Skin epidermis (tissue), 12 donors: Measurements from ENCODE around the gene TSPAN14.
A peak's percentile ranks its signal among the peaks of the same experiment; 100 is the strongest.

Experiments used
- H3K27ac ChIP-seq, 21 experiments: fragments of 200-600 bp; sonication (generic) in 11 of 21; one replicate each; pipeline ENCODE4 v1.5.0; 2020; ENCODE audit warnings: mild to moderate bottlenecking in 3 of 21, inconsistent platforms in 2 of 21, moderate library complexity in 2 of 21
- H3K4me3 ChIP-seq, 7 experiments: fragments of 200-600 bp; sonication (generic) in 2 of 7; one replicate each; pipeline ENCODE4 v1.5.0; 2020; ENCODE audit warnings: inconsistent platforms in 2 of 7, mild to moderate bottlenecking in 2 of 7, moderate library complexity in 1 of 7

The TSPAN14 gene

DNA sequence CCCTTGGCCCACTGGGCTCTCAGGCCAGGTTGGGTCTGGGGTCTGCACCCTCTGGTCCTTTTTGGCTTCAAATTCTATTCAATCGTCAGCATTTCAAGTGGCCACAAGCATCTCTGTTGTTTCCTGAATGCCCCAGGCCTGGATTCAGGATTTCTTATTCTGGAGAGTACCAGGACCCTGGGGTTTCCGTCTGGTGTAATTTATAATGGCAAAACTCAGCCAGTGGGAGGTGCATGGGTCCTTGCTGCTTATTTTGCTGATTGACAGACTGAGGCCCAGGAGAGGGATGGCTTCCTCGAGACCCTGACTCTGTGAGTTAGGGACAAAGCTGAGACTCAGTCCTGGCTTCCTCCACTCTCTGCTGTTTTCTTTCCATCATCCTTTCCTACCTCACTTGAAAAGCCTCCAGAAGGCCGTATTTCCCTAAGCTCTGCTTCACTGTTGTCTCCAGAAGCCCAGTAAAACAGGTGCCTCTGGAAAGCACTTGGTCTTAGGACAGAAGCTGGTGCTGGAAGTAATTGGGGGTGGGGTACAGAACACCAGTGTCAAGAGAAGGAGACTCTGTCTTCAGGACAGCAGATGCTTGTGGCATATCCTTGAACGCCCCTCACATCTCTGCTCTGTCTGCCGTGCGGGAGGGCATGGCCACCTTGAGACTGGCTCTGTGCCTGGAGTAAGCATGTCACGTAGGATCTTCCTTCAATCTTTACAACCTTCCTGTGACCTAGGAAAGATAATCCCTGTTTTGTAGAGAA is 44.1 kb downstream of the TSPAN14 start:
- H3K4me3 ChIP-seq, result no peak overlapping the region
- peak overlapping the region in 20 of 21 experiments; percentile 41 to 92 (median 80) for H3K27ac ChIP-seq

GRCh38 chr10:80498833-80499741 is 45.0 kb downstream of the TSPAN14 start:
- peak overlapping the region; percentile 18 to 92 (median 80) for H3K27ac ChIP-seq
- H3K4me3 ChIP-seq, result no peak overlapping the region

- Histone ChIP-seq H3K27ac (peak overlapping the region in 20 of 21 experiments; percentile 33 to 92 (median 78)), H3K4me3 (no peak overlapping the region)
These were observed 46.7 kb downstream of the TSPAN14 start for GRCh38 chr10:80500572-80501380.

GRCh38 chr10:80501381-80501912 is 47.3 kb downstream of the TSPAN14 start:
- no peak overlapping the region for H3K4me3 ChIP-seq
- peak overlapping the region in 11 of 21 experiments; percentile 67 to 92 (median 82) for H3K27ac ChIP-seq

GRCh38 chr10:80501913-80502521 is 47.9 kb downstream of the TSPAN14 start:
- H3K4me3 ChIP-seq, result no peak overlapping the region

DNA sequence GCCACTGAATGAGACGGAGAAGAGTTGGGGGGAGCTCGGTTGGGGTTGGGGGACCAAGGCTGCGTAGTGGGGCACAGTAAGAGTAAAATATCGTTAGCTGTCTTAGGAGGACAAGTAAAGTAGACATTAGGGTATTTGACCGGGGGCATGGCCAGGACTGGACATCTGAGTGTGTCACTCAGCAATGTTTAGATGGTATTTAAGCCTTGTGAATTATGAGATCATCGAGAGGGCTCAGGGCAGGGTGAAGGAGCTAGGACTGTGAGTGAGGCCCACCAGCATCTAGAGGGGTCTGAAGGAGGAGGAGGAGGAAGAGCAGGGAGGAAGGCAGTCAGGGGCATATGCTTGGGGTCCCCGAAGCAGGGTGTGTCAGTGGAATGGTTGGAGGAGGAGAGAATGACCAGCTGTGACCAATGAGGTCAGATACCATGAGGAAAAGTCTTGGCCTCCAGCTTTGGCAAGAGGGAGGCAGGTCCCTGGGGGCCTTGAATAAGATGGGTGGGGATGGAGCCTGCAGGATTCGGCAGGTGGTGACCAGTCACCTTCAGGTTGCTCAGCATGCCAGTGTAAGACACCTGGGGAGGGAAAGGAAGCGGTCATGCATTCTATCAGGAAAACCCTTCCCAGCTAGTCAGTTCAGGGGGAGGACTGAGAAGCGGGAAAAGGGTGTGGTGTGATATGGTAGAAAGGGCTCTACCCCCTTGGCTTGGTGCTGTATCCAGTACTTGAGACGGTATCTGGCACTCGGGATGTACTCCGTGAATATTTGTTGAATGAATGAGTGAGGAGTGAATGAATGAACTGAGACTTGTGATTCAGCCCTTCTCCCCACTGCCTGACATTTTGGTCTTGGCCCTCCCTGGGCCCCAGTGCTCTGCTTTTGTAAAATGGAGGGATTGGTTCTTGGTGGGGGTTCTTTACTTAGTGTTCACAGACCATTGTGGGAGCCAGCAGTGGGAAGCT is 48.8 kb downstream of the TSPAN14 start:
- H3K27ac ChIP-seq, result peak overlapping the region in 16 of 21 experiments; percentile 2 to 92 (median 74)

More at GRCh38 chr10:80501913-80502521, 47.9 kb downstream of the TSPAN14 start:
- H3K27ac ChIP-seq, result peak overlapping the region in 13 of 21 experiments; percentile 29 to 92 (median 80)

GRCh38 chr10:80503584-80504157 is 49.6 kb downstream of the TSPAN14 start:
- Histone ChIP-seq H3K27ac (peak overlapping the region in 17 of 21 experiments; percentile 14 to 86 (median 71)), H3K4me3 (no peak overlapping the region)

More for the DNA sequence above, 48.8 kb downstream of the TSPAN14 start:
- no peak overlapping the region for H3K4me3 ChIP-seq

DNA sequence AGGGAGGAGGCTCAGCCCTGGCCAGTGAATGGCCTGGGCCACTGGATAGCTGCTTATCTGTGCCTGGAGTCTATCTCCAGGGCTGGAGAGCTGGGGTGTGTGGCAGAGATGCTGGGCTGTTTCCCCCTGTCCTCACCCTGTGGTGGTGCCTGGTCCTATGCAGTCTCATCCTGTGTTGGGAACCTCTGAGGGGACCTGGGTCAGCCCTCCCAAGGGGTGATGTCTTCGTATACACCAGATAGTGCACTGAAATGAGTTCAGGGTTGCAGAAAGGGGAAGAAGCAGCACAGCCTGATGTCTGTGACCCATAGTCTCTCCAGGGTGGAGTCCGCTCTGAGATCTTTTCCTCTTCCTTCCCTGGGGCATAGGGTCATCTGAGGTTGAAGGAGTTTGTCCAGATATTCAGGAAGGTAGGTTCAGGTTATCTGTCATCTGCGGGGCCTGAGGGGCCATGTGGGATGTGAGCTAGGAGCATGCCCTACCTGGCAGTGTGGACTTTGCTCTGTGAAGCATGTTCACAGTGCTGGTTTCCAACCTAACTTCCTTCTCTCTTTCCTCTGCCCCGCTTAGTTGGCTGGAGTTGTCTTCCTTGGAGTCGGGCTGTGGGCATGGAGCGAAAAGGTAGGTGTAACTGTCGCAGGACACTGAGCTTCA is 50.2 kb downstream of the TSPAN14 start:
- Histone ChIP-seq H3K27ac (peak overlapping the region in 18 of 21 experiments; percentile 23 to 86 (median 74)), H3K4me3 (no peak overlapping the region)

DNA sequence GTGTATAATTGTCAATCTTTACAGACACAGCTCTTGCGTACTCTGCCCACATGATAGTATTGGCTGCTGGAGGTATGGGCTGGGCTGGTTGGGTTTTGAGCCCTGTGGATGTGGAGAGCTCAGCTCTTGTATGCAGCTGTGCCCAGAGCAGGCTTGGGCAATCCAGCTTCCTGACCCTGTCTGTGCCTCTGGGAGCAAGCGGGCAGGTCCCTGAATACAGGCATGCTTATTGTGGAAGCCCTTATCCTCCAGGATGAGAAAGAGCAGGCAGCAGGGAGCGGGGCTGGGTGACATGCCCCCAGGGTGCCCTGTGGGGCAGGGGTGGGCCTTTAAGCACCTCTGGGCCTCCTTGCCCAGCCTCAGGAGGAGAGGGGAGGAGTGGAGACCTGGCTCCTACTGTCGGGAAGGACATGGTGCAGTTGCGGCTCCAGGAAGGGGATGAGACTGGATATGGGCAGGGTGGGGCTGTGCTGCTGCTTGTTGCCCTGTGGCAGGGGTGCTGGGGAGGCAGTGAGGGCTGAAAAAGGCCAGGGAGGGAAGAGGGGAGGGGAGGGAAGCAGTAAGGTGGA is 50.9 kb downstream of the TSPAN14 start:
- Histone ChIP-seq H3K4me3 (no peak overlapping the region), H3K27ac (peak overlapping the region in 20 of 21 experiments; percentile 1 to 86 (median 74))

DNA sequence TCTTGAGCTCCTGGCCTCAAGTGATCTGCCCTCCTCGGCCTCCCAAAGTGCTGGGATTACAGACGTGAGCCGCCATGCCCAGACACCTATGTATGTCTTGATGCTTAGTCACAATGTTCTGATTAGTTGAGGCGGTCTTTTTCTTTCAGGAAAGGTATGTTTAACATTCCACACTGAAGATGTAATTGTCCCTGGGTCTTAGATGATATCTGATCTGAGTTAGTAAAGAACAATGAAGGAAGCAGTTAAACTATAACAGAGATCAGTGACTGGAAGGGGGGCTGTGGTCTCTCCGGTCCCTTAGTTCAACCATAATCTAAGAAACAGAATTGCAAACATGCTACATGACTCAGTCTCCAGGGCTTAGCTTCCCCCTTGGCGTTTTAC is 52.1 kb downstream of the TSPAN14 start:
- H3K27ac ChIP-seq, result peak overlapping the region in 20 of 21 experiments; percentile 1 to 86 (median 74)

GRCh38 chr10:80506836-80507487 is 52.9 kb downstream of the TSPAN14 start:
- Histone ChIP-seq H3K27ac (peak overlapping the region in 11 of 21 experiments; percentile 18 to 85 (median 69)), H3K4me3 (no peak overlapping the region)

More for the DNA sequence above, 52.1 kb downstream of the TSPAN14 start:
- H3K4me3 ChIP-seq, result no peak overlapping the region

- peak overlapping the region in 11 of 21 experiments; percentile 18 to 79 (median 41) for H3K27ac ChIP-seq
These were observed 54.9 kb downstream of the TSPAN14 start for GRCh38 chr10:80509108-80509402.

DNA sequence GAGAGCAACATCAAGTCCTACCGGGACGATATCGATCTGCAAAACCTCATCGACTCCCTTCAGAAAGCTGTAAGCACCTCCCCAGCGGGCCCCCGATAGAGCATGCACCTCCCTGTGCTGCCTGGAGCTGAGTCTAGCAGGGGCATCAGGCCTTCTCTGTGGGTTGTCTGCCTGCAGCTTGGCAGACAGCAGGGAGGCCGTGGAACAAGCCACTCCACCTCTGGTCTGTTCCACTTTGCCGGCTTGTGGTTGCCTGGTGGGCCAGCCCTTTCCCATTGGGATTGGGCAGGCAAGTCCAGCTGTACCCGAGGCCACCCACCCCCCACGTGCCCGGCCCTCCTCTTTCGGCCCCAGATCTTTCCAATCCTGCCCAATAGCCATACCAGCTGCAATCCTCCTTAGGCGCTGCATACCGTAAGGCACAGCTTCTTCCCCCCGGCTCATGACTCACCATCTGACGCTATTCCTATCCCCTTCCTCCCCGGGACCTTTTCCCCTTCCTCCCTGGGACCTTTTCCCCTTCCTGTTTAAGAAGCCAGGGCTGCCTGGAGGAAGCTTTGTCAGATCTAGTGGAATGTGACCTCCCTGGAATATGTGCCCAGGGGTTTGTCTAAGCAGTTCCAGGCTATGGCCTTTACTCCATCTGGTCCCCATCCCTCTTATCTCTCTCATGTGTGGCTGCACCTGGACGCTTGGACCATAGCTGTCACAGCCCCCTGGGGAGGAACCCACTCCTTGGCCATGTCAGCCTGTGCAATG is 55.5 kb downstream of the TSPAN14 start:
- Histone ChIP-seq H3K27ac (peak overlapping the region in 11 of 21 experiments; percentile 18 to 79 (median 41)), H3K4me3 (no peak overlapping the region)

More at GRCh38 chr10:80509108-80509402, 54.9 kb downstream of the TSPAN14 start:
- H3K4me3 ChIP-seq, result no peak overlapping the region

- H3K27ac ChIP-seq, result no peak overlapping the region
- H3K4me3 ChIP-seq, result no peak overlapping the region
These were observed 58.0 kb downstream of the TSPAN14 start for GRCh38 chr10:80512031-80512526.

- no peak overlapping the region for H3K27ac ChIP-seq
These were observed 59.0 kb downstream of the TSPAN14 start for GRCh38 chr10:80513106-80513505.

More at GRCh38 chr10:80513106-80513505, 59.0 kb downstream of the TSPAN14 start:
- no peak overlapping the region for H3K4me3 ChIP-seq
